Fibroblast of the aortic adventitia (primary cell): ENCODE data around the gene NFASC. TPM values are rescaled to one million over a fixed set of nuclear protein-coding genes. Genes with fewer than 3 reads are reported as not detected.

Source experiments
- DNase-seq: peaks from one replicate; pipeline ENCODE4 v3.0.0-alpha.2; 2010; ENCODE audit warnings: low read depth
- H3K4me3 ChIP-seq: 2 replicates; pipeline ENCODE4 v1.5.1; 2011; ENCODE audit warnings: low read depth, mild to moderate bottlenecking, control low read depth, low read length, moderate library complexity
- total RNA-seq: library from RNA; depleted of rRNA; stranded (reverse); fragments of >200 nt; gene quantifications from 2 replicates; pipeline ENCODE4 v1.2.3, GENCODE V29; 2012; ENCODE audit warnings: low replicate concordance
- TF ChIP-seq, protein P1 (sequence below): IDR thresholded peaks from 2 replicates; pipeline ENCODE4 v1.5.1; 2011; ENCODE audit warnings: mild to moderate bottlenecking, low read length, control low read depth, inconsistent platforms; ENCODE audit not compliant: insufficient read depth

NFASC gene
- total RNA-seq, 1 donor = 22.0 TPM

DNA sequence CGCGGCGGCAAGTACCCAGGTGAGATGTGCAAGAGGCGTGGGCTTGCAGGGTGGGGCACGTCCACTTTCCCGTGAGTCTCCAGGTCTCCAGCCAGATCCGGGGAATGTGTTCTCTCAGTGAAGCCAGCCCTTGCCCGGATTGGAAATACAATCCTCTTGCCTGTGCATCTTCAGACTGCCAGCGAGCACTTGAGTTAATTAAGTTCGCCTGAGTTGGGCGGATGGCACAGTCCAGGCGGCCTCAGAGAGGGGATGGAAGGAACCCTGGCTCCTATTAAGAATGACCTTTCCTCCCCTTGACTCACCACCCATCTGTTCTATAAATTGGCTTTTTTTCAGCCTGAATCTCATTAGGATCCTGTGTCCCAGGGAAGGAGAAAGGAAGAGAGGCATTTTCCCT lies 139.0 kb downstream of the NFASC start:
- no peak for DNase-seq
- TF ChIP-seq, protein P1, sequence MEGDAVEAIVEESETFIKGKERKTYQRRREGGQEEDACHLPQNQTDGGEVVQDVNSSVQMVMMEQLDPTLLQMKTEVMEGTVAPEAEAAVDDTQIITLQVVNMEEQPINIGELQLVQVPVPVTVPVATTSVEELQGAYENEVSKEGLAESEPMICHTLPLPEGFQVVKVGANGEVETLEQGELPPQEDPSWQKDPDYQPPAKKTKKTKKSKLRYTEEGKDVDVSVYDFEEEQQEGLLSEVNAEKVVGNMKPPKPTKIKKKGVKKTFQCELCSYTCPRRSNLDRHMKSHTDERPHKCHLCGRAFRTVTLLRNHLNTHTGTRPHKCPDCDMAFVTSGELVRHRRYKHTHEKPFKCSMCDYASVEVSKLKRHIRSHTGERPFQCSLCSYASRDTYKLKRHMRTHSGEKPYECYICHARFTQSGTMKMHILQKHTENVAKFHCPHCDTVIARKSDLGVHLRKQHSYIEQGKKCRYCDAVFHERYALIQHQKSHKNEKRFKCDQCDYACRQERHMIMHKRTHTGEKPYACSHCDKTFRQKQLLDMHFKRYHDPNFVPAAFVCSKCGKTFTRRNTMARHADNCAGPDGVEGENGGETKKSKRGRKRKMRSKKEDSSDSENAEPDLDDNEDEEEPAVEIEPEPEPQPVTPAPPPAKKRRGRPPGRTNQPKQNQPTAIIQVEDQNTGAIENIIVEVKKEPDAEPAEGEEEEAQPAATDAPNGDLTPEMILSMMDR = no peak
- no peak overlapping the region for H3K4me3 ChIP-seq

DNA sequence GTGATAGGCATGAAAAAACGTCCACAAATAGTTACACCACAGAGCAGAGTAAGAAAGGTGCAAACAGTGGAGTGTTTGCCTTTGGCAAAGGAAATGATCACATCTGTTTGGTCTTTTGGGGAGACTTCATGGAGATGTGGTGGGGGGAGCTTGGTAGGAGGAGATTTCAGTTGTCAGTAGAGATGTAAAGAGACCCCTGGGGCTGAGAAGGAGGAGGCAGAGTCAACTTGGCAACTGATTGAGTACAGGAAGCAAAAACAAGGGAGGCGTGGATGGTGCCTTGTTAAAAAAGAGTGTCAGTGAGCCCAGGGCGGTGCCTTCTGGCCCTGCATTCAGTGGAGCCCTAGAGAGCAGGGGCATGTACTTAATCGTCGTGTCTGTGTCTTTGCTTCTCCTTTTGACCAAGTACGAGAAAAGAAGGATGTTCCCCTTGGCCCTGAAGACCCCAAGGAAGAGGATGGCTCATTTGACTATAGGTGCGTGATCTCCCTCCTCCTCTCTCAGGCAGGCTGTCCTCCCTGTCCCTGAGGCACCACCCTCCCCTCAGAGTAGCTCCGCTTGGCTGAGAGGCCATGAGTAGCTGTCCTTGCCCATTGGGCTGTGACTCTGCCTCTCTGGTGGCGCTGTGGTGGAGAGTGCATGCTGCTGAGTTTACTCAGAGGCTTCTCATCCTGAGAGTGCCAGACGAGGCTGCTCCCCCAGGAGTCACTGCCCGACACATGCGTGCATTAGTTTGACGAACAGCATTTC lies 141.9 kb downstream of the NFASC start:
- TF ChIP-seq, protein P1 = no peak
- DNase-seq = no peak
- no peak overlapping the region for H3K4me3 ChIP-seq

DNA sequence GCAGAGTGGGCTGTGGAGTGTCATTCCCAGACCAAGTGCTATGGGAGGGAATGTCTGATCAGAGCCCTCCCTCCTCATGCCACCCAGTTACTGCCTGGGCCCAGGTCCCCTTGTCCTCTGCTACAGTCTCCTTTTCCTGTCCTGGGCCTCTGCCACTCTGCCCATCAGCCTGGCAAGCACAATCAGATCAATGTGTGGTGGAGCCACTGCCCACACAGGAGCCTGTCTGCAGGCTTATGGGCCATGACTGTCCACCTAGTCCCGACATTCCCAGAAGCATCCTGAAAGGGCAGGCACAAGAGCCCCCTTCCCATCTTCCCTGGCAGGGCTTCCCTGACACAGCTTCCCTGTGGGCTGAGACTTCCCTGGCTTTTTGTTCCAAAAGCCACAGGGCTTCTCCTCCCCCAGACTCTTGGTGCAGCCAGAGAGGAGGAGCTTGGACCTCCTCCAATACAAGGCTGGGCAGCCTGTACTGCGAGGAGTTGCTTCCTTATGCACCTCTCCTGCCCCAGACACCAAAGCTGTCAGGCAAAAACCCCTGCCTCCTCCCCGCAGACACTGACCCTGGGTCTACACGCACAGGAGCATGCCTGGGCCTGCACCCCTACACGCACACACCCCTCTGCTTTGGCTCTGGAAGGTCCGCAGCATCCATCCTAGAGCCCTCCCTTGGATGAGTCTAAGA lies 143.2 kb downstream of the NFASC start:
- peak; percentile 57 for DNase-seq
- no peak overlapping the region for H3K4me3 ChIP-seq
- TF ChIP-seq, protein P1 = no peak

DNA sequence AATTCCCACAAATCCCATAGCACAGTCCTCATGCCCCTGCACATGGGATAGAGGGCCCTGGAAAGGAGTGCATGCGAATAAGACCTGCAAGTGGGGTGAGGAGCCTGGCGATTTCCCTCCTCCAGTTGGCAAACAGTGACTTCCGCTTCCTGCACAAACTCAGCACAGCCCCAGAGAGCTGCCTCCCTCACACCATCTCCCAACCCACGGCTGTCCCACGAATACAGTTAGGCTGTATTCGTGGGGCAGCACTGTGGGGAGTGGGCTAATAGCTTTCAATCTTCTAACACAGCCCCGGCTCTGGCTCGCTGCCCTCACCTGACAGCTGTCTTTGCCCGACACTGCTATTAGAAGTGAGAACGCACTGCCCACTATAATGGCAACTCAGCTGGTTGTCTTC lies 144.1 kb downstream of the NFASC start:
- TF ChIP-seq, protein P1 = no peak
- DNase-seq = no peak
- H3K4me3 ChIP-seq = no peak overlapping the region

DNA sequence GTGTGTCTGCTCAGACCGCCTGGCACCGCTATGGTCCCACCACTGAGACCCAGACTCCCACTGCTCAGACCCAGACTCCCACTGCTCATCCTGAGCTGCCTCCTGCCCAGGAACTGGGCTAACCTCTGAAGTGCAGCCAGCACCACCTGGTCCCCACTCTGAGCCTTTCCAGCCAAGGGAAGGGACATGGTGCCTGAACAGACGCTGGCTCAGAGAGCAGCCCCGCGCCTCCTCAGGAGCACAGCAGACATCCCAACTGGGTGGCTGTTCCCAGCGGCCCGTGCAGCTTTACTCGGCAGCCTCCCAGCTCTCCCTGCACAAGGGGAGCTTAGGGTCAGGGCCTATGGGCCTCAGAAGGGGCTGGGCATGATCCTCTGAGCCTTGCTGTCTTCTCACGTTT lies 144.6 kb downstream of the NFASC start:
- no peak for DNase-seq
- TF ChIP-seq, protein P1 = no peak

DNA sequence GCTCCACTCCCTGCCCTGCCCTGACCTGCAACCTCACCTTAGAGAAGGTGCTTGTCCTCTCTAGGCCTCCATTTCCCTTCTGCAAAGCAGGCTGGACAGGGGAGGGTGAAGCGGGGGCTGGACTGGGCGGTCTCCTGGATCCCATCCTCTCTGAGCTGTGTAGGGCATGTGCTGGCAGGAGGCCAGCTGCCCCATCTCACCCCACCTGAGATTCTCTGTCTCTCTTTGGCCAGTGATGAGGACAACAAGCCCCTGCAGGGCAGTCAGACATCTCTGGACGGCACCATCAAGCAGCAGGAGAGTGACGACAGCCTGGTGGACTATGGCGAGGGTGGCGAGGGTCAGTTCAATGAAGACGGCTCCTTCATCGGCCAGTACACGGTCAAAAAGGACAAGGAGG lies 145.4 kb downstream of the NFASC start:
- TF ChIP-seq, protein P1 = no peak
- no peak overlapping the region for H3K4me3 ChIP-seq
- DNase-seq = no peak

More for the DNA sequence above, 144.6 kb downstream of the NFASC start:
- no peak overlapping the region for H3K4me3 ChIP-seq

DNA sequence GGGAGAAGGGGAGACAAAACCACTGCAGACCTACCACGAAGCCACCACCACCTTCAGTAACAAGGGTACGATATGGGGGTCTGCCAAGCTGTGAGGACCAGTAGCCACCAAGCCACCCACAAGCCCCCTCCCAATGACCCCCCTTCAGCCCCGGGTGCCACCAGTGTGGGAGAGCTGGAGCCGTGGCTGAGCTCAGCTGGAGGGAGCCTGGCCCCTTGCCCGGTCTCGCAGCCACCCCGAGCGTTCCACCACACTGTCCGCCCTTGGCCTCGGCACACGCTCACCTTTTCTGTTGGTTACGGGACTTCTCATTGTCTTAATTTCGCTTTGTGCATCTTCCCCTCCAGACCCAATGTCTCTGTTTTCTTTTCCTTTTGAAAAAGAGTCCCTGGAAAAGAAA lies 145.9 kb downstream of the NFASC start:
- no peak for DNase-seq
- TF ChIP-seq, protein P1 = no peak
- no peak overlapping the region for H3K4me3 ChIP-seq
